MM.1S (cell line): ENCODE results near the gene HOXA13.

ENCODE experiments used
- DNase-seq: peaks from one replicate; pipeline ENCODE4 v3.0.0-alpha.2; 2015
- H2AFZ ChIP-seq: fragments of 300-600 bp; sonication (generic); 2 replicates; pipeline ENCODE4 v1.6.0; 2016; ENCODE audit warnings: antibody characterized with exemption, low read length
- H3F3A ChIP-seq: fragments of 300-600 bp; sonication (generic); 2 replicates; pipeline ENCODE4 v1.6.1; 2016; ENCODE audit warnings: mild to moderate bottlenecking, antibody characterized with exemption, low read length, moderate library complexity, mixed read lengths; ENCODE audit not compliant: insufficient read depth
- H3K27ac ChIP-seq: fragments of 300-600 bp; sonication (generic); 2 replicates; pipeline ENCODE4 v1.5.1; 2016; ENCODE audit warnings: mild to moderate bottlenecking, low read length
- H3K27me3 ChIP-seq: fragments of 300-600 bp; sonication (generic); replicated peaks from 2 replicates; pipeline ENCODE4 v1.6.0; 2016; ENCODE audit warnings: low read length; ENCODE audit not compliant: insufficient read depth
- H3K36me3 ChIP-seq: fragments of 300-600 bp; sonication (generic); replicated peaks from 2 replicates; pipeline ENCODE4 v1.6.1; 2016; ENCODE audit warnings: mild to moderate bottlenecking, low read length, mixed read lengths; ENCODE audit not compliant: insufficient read depth
- H3K4me1 ChIP-seq: fragments of 300-600 bp; sonication (generic); 2 replicates; pipeline ENCODE4 v1.6.1; 2016; ENCODE audit warnings: low read length, mixed read lengths
- H3K4me2 ChIP-seq: fragments of 300-600 bp; sonication (generic); 2 replicates; pipeline ENCODE4 v1.6.0; 2016; ENCODE audit warnings: low read depth, low read length
- H3K4me3 ChIP-seq: fragments of 300-600 bp; sonication (generic); 2 replicates; pipeline ENCODE4 v1.5.1; 2016; ENCODE audit warnings: low read length, mixed read lengths
- H3K79me2 ChIP-seq: fragments of 300-600 bp; sonication (generic); 2 replicates; pipeline ENCODE4 v1.6.1; 2016; ENCODE audit warnings: mixed run types, low read length, mixed read lengths
- H3K9ac ChIP-seq: fragments of 300-600 bp; sonication (generic); 2 replicates; pipeline ENCODE4 v1.6.1; 2016; ENCODE audit warnings: low read length, mixed read lengths
- H3K9me2 ChIP-seq: fragments of 300-600 bp; sonication (generic); replicated peaks from 2 replicates; pipeline ENCODE4 v1.6.1; 2016; ENCODE audit warnings: mild to moderate bottlenecking, low read length, mixed read lengths; ENCODE audit not compliant: insufficient read depth
- H3K9me3 ChIP-seq: fragments of 300-600 bp; sonication (generic); replicated peaks from 2 replicates; pipeline ENCODE4 v1.6.1; 2016; ENCODE audit warnings: mild to moderate bottlenecking, low read length, mixed read lengths; ENCODE audit not compliant: insufficient read depth
- H4K20me1 ChIP-seq: fragments of 300-600 bp; sonication (generic); 2 replicates; pipeline ENCODE4 v1.6.1; 2016; ENCODE audit warnings: mild to moderate bottlenecking, low read length, moderate library complexity, mixed read lengths; ENCODE audit not compliant: insufficient read depth
- EZH2 ChIP-seq: fragments of 300-600 bp; sonication (generic); optimal IDR thresholded peaks from 2 replicates; pipeline ENCODE3; 2017; ENCODE audit warnings: low read depth, mild to moderate bottlenecking, antibody characterized with exemption, low read length, mixed read lengths
- EZH2phosphoT487 ChIP-seq: fragments of 300-600 bp; sonication (generic); IDR thresholded peaks from 2 replicates; pipeline ENCODE4 v1.6.1; 2018; ENCODE audit warnings: antibody characterized with exemption, low read length
- TF ChIP-seq, protein P1 (sequence below): fragments of 300-600 bp; sonication (generic); IDR thresholded peaks from 2 replicates; pipeline ENCODE4 v1.5.1; 2016; ENCODE audit warnings: antibody characterized with exemption, low read length, mixed read lengths

HOXA13 gene

DNA sequence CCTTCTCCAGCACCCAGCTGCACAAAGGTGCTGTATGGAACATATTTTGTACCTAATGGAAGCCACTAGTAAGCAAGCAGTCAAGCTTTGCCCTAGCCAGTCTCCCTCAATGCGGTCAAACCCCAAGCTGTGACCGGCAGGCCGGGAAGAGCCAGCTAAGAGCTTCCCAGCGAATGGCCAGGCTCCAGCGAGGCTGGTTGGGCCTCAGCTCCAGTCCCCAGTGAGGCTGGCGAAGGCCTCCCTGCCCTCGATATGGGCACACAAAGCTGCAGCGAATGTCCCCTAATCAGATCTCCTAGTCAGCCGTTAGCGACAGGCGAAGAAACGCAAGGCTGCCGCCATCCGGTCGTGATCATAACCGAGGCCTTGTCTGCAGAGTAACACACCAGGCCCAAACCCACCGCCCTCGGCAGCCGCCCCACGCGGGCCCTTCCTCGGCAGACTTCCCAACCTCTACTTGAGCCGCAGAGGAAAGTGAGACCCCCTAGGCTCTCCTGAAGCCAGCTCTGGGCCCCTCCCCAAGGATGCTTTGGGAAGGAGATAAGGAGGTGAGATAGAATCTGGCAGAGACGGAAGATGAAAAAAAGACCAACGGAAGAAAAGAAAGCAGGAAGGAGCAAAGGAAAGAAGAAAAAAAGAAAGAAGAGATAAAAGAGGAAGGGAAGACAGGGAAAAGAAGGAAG is 31.5 kb downstream of the HOXA13 start:
- Histone ChIP-seq H3K9me2 (no peaks in the 10 kb centered on the region), H3K36me3 (no peaks in the 10 kb centered on the region), H3F3A (peaks cover 12% of the 10 kb centered on the region), H3K27ac (no peak overlapping the region), H3K9me3 (no peaks in the 10 kb centered on the region), H3K79me2 (no peaks in the 10 kb centered on the region), H2AFZ (no peak overlapping the region), H3K4me2 (no peak overlapping the region), H3K27me3 (peaks cover 97% of the 10 kb centered on the region), H3K9ac (no peak overlapping the region), H4K20me1 (no peaks in the 10 kb centered on the region), H3K4me1 (peaks cover 9% of the 10 kb centered on the region), H3K4me3 (no peak overlapping the region)
- DNase-seq, result no peak
- TF ChIP-seq EZH2phosphoT487 (no peak), EZH2 (no peak)
- TF ChIP-seq, protein P1, sequence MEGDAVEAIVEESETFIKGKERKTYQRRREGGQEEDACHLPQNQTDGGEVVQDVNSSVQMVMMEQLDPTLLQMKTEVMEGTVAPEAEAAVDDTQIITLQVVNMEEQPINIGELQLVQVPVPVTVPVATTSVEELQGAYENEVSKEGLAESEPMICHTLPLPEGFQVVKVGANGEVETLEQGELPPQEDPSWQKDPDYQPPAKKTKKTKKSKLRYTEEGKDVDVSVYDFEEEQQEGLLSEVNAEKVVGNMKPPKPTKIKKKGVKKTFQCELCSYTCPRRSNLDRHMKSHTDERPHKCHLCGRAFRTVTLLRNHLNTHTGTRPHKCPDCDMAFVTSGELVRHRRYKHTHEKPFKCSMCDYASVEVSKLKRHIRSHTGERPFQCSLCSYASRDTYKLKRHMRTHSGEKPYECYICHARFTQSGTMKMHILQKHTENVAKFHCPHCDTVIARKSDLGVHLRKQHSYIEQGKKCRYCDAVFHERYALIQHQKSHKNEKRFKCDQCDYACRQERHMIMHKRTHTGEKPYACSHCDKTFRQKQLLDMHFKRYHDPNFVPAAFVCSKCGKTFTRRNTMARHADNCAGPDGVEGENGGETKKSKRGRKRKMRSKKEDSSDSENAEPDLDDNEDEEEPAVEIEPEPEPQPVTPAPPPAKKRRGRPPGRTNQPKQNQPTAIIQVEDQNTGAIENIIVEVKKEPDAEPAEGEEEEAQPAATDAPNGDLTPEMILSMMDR, result no peak

DNA sequence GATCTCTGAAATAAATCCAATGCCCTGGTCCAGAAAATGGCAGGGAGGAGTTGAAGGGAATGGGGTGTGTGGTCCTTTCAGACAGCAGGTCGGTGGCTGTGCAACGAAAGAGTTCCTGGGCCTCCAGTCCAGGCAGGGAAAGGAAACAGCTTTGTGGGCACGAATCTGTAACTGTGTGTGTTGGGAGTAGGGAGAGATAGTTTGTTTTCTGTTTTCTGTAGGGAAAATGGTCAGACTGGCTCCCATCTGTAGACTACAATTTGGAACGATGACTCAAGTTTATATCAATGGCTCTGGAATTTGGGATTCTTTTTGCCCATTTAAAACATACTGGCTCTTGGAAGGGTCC is 32.0 kb downstream of the HOXA13 start:
- H3K9ac ChIP-seq, result no peak overlapping the region
- TF ChIP-seq EZH2phosphoT487 (no peak), EZH2 (no peak)
- TF ChIP-seq, protein P1, result no peak

DNA sequence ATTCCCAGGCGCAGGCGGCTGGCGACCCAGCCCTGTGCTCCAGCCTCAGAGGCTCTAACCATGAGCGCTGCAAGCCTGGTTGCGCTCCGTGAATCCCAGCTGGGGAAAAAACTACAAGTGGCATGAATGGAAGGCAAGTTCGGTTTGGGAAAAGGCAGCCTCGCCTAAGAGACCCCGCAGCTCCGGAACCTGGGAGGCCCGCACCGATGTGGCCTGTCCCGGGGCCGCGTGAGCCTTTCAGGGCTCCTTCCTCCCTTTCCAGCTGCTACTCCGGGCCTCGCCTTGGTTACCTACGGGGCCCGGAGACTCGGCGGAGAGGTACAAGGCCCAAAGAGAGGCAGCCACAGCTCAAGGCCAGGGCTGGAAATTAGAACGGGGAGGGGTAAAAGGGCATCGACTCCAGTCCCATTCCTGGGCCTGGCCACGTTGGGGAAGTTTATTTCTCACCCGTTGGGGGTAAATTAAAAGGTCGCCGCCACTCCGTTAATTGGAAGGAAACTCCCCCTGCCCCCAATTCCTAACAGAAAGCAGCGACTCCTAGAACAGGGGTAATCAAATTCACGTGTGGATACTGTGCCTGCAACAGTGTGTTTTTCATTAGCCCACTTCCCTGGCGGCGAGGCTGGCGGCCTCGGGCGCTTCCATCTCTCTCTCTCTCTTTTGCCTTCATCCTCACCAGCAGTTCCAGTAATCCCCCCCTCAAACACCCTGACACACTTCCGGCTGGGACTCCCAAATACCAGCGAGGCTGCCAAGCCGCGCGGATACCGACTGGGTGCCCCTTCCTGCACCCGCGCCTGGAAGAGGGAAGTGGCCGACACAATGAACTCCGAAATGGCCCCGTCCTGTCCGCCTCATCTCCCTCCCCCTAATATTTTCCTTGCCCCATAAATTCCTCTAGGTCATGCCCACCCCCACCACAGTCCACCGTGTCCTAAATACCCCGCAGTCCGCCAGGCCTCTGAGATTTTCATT is 33.1 kb downstream of the HOXA13 start:
- DNase-seq, result no peak
- peaks cover 5% of the 10 kb centered on the region; the same call in 1 of the 2 replicates for H3F3A ChIP-seq
- H2AFZ ChIP-seq, result no peak overlapping the region
- H3K27me3 ChIP-seq, result peaks cover 97% of the 10 kb centered on the region
- no peaks in the 10 kb centered on the region for H3K4me1 ChIP-seq
- no peak overlapping the region for H3K4me2 ChIP-seq
- H3K4me3 ChIP-seq, result no peak overlapping the region
- no peaks in the 10 kb centered on the region for H3K79me2 ChIP-seq
- H3K27ac ChIP-seq, result no peak overlapping the region
- H3K9me2 ChIP-seq, result no peaks in the 10 kb centered on the region
- TF ChIP-seq, protein P1, result no peak
- TF ChIP-seq EZH2phosphoT487 (no peak), EZH2 (no peak)
- no peaks in the 10 kb centered on the region for H4K20me1 ChIP-seq
- H3K9me3 ChIP-seq, result no peaks in the 10 kb centered on the region
- no peak overlapping the region for H3K9ac ChIP-seq
- H3K36me3 ChIP-seq, result no peaks in the 10 kb centered on the region

More for the DNA sequence above, 32.0 kb downstream of the HOXA13 start:
- Histone ChIP-seq H3K27ac (no peak overlapping the region), H3K4me3 (no peak overlapping the region), H3K4me2 (no peak overlapping the region), H2AFZ (no peak overlapping the region), H3F3A (peaks cover 12% of the 10 kb centered on the region), H3K9me2 (no peaks in the 10 kb centered on the region), H3K27me3 (peaks cover 97% of the 10 kb centered on the region), H3K36me3 (no peaks in the 10 kb centered on the region), H3K9me3 (no peaks in the 10 kb centered on the region), H3K4me1 (peaks cover 9% of the 10 kb centered on the region), H3K79me2 (no peaks in the 10 kb centered on the region), H4K20me1 (no peaks in the 10 kb centered on the region)
- DNase-seq, result no peak
